Upper lobe of right lung (tissue), 1 donor: ENCODE results near the gene PRSS23. TPM values are rescaled to one million over a fixed set of nuclear protein-coding genes. Genes with fewer than 3 reads are reported as not detected.

Experiments
- ATAC-seq: fragments of 200-7000 bp; cut with Tn5 transposase; one replicate; pipeline ENCODE4 v1.9.1; 2020; ENCODE audit warnings: mild to moderate bottlenecking, moderate library complexity
- DNase-seq: peaks from one replicate; pipeline ENCODE4 v3.0.0-alpha.2; 2020
- H3K27ac ChIP-seq: fragments of 200-600 bp; one replicate; pipeline ENCODE4 v1.8.0; 2022
- H3K27me3 ChIP-seq: fragments of 200-600 bp; one replicate; pipeline ENCODE4 v1.8.0; 2022; ENCODE audit warnings: mild to moderate bottlenecking
- H3K36me3 ChIP-seq: fragments of 200-600 bp; one replicate; pipeline ENCODE4 v1.8.0; 2022
- H3K4me1 ChIP-seq: fragments of 200-600 bp; one replicate; pipeline ENCODE4 v1.8.0; 2022
- H3K4me3 ChIP-seq: fragments of 200-600 bp; one replicate; pipeline ENCODE4 v1.8.0; 2022; ENCODE audit warnings: mild to moderate bottlenecking
- H3K9me3 ChIP-seq: fragments of 200-600 bp; one replicate; pipeline ENCODE4 v1.8.0; 2022
- CTCF ChIP-seq: fragments of 200-600 bp; IDR thresholded peaks from one replicate; pipeline ENCODE4 v1.8.0; 2022; ENCODE audit warnings: antibody characterized with exemption
- intact Hi-C: fragments of 100-400 bp; cut with DNase I; formaldehyde crosslinking; loops from one replicate; pipeline ENCODE4 v1.11.0; 2022
- total RNA-seq: library from RNA; stranded (reverse); fragmentation: NEBNext Ultra II Directional; extraction: Animal tissue kit (Norgen Biotek cat#: 25700); gene quantifications from one replicate; pipeline ENCODE4 v1.2.1, GENCODE V29; 2021
- donor health status: DM: no; HTN: yes; CAD: no; lungs with severe emphysema.

Gene PRSS23
- total RNA-seq, 1 donor from 2014 or later = 100 TPM

DNA sequence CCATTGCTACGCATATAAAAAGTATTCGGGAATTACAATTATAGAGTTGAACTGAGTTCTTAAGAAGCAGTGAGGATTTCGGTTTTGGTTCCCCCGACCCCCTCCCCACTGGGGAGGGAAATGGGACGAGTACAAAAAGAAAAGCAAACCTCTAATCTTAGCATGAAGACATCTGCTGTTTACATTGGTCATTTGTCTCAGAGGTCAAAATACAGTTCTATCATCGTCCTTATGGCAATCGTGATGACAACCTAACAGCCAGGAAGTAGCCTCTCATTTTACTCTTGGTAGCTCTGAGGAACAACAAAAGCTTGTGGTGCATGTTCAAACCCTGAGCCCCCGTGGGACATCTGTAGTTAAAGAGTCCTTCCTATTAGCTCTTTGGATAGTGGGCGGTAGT, 3.2 kb upstream of the PRSS23 start:
- H3K27ac ChIP-seq = no peak overlapping the region

DNA sequence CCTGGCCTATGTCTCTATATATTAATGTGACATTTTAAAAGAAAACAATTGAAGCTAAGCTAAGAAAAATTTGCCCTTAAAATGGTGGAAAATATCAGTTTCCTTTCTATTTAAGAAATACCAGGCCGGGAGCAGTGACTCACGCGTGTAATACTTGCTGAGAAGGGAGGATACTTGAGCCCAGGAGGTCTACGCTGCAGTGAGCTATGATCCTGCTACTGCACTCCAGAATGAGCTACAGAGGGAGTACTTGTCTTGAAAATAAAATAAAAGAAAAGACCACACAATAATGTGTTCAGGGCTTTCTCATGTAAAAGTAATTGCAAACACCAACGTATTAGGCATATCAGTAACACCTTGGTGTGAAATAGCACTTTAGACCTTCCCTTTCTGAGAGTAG, 1.4 kb upstream of the PRSS23 start:
- no peak for DNase-seq
- H3K27ac ChIP-seq = no peak overlapping the region

More for the DNA sequence above, 3.2 kb upstream of the PRSS23 start:
- Histone ChIP-seq H3K36me3 (no peaks in the 10 kb centered on the region), H3K9me3 (no peaks in the 10 kb centered on the region), H3K4me1 (peaks cover 11% of the 10 kb centered on the region), H3K27me3 (peaks cover 4% of the 10 kb centered on the region), H3K4me3 (no peak overlapping the region)
- DNase-seq (no peak), ATAC-seq (no peak)
- intact Hi-C loops = no loop called here
- TF ChIP-seq CTCF = no peak

GRCh38 chr11:86799680-86800075, 664 bp upstream of the PRSS23 start:
- intact Hi-C loops = loop anchor here (10.0 kb wide), 1 partner anchor 185 kb away; no protein-coding TSS in a partner anchor
- DNase-seq = no peak
- no peaks in the 10 kb centered on the region for H3K36me3 ChIP-seq
- peak overlapping the region; percentile 62 for H3K4me3 ChIP-seq
- peak overlapping the region; percentile 71 for H3K27ac ChIP-seq
- peak; percentile 2 for ATAC-seq
- TF ChIP-seq CTCF = no peak
- no peaks in the 10 kb centered on the region for H3K9me3 ChIP-seq
- peaks cover 11% of the 10 kb centered on the region for H3K4me1 ChIP-seq
- peaks cover 4% of the 10 kb centered on the region for H3K27me3 ChIP-seq

More for the DNA sequence above, 1.4 kb upstream of the PRSS23 start:
- ATAC-seq = no peak
- H3K4me3 ChIP-seq = no peak overlapping the region
- intact Hi-C loops = no loop called here
- no peaks in the 10 kb centered on the region for H3K9me3 ChIP-seq
- no peak for TF ChIP-seq CTCF
- H3K27me3 ChIP-seq = peaks cover 4% of the 10 kb centered on the region
- peaks cover 11% of the 10 kb centered on the region for H3K4me1 ChIP-seq
- no peaks in the 10 kb centered on the region for H3K36me3 ChIP-seq

DNA sequence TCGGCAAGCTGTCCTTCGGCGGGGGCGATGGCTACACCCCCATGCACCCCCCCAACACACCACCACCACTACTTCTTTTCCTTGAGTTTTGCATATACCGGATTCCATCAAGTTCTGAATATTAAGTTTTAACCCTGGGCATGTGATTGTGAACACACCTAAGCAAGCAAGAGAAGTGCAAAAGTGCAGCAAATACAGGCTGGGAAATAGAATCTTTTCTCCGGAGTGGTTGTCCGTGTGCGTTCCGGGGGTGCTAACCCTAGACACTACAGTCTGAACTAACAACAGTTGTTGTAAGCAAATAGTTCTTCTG, 574 bp downstream of the PRSS23 start:
- H3K4me3 ChIP-seq = peak overlapping the region; percentile 62
- no peaks in the 10 kb centered on the region for H3K36me3 ChIP-seq
- peaks cover 4% of the 10 kb centered on the region for H3K27me3 ChIP-seq
- no peak for ATAC-seq
- DNase-seq = no peak
- H3K9me3 ChIP-seq = no peaks in the 10 kb centered on the region
- H3K27ac ChIP-seq = peak overlapping the region; percentile 73
- H3K4me1 ChIP-seq = peaks cover 11% of the 10 kb centered on the region
- no peak for TF ChIP-seq CTCF
- intact Hi-C loops = loop anchor here (10.0 kb wide), 1 partner anchor 186 kb away; no protein-coding TSS in a partner anchor

DNA sequence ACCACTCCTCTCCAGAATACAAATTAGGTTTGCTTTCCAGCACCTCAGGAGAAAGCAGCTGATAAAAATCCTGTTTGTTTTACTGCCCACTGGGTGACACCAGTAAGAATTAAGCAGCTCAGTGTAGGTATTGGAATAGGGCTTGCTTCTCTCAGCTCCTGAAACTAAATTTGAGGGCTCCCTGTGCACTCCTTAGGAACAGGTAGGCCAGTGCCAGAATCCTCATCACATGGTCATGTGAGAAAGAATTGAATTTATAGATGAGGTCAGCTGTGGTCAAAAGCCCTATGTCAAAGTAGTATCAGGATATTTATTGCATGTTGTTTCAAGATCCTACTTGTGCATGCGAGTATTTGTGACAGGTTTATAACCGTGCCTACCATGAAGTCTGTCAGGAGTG, 1.0 kb downstream of the PRSS23 start:
- TF ChIP-seq CTCF = no peak
- H3K27me3 ChIP-seq = peaks cover 4% of the 10 kb centered on the region
- H3K9me3 ChIP-seq = no peaks in the 10 kb centered on the region
- peak overlapping the region; percentile 62 for H3K4me3 ChIP-seq
- peak overlapping the region; percentile 73 for H3K27ac ChIP-seq
- ATAC-seq (no peak), DNase-seq (no peak)
- peaks cover 11% of the 10 kb centered on the region for H3K4me1 ChIP-seq
- intact Hi-C loops = loop anchor here (10.0 kb wide), 1 partner anchor 187 kb away; no protein-coding TSS in a partner anchor
- no peaks in the 10 kb centered on the region for H3K36me3 ChIP-seq

DNA sequence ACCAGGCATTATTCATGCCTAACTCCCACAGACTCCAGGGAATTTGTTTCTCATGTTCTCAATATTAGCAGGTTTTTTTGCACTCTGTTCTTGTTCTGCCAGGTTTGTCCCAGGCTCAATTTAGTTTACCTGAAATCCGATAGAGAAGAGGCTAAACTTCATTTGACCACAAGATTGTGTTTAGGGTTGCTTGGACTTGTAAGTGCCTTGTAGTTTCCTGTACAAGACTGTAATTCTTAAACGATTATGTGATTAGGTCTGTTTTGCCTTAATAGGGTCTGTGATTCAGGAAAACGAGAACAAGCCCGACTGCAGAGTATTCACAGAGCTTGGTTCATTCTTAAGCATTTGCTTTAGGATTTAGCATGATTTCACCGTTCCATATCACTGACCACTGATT, 1.8 kb downstream of the PRSS23 start:
- DNase-seq = no peak
- intact Hi-C loops = loop anchor here (10.0 kb wide), 1 partner anchor 187 kb away; no protein-coding TSS in a partner anchor

More for the DNA sequence above, 1.8 kb downstream of the PRSS23 start:
- Histone ChIP-seq H3K4me1 (peaks cover 11% of the 10 kb centered on the region), H3K27ac (peak overlapping the region; percentile 73), H3K9me3 (no peaks in the 10 kb centered on the region), H3K4me3 (peak overlapping the region; percentile 62), H3K27me3 (peaks cover 4% of the 10 kb centered on the region), H3K36me3 (no peaks in the 10 kb centered on the region)
- TF ChIP-seq CTCF = no peak
- no peak for ATAC-seq
